Measurements from ENCODE around the gene SUFU. TPM values are rescaled to one million over a fixed set of nuclear protein-coding genes. Genes with fewer than 3 reads are reported as not detected.

SUFU gene
- total and polyA plus RNA-seq, 2 experiments from 2014 or later = 2.8 to 5.6 TPM

DNA sequence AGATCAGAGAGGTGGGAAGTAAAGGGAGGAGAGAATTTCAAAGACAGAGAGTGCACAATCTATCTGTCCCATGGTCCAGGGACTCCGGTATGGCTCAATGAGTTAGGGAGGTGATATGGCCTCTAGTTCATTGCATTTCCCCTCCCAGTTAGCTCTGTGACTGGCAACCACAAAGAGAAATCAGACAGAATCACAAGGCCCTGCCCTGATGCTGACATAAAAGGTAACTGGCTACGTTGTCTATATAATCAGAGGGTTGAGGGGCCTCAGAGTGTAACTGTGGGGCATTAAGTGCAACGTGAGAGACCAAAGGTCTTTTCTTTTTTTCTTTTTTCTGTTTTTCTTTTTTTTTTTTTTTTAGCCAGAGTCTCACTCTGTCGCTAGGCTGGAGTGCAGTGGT, 45.1 kb upstream of the SUFU start:
- H3K27me3 Mint-ChIP-seq (ENCODE audit: insufficient read depth, low read depth, poor library complexity) = peaks cover 30% of the 10 kb centered on the region
- no peak for ATAC-seq
- Histone ChIP-seq H3K27ac (ENCODE audit: low read depth) (no peak overlapping the region), H3K27me3 (ENCODE audit: insufficient read depth) (peaks cover 5% of the 10 kb centered on the region; the same call in 1 of the 2 replicates), H3F3A (replicated peaks; ENCODE audit: low read depth) (peaks cover 32% of the 10 kb centered on the region; the same call in 1 of the 2 replicates), H3K9me2 (ENCODE audit: insufficient read depth) (no peaks in the 10 kb centered on the region), H2AFZ (no peak overlapping the region), H4K20me1 (replicated peaks; ENCODE audit: insufficient read depth) (no peaks in the 10 kb centered on the region; the same call in 1 of the 2 replicates), H3K79me2 (replicated peaks; ENCODE audit: insufficient read depth) (peaks cover 14% of the 10 kb centered on the region), H3K36me3 (ENCODE audit: insufficient read depth) (peaks cover 8% of the 10 kb centered on the region; the same call in 1 of the 2 replicates), H3K4me1 (ENCODE audit: insufficient read depth) (peaks cover 50% of the 10 kb centered on the region), H3K4me2 (no peak overlapping the region), H3K4me3 (no peak overlapping the region)
- no peak overlapping the region for H3K27ac Mint-ChIP-seq
- TF ChIP-seq, protein P1, sequence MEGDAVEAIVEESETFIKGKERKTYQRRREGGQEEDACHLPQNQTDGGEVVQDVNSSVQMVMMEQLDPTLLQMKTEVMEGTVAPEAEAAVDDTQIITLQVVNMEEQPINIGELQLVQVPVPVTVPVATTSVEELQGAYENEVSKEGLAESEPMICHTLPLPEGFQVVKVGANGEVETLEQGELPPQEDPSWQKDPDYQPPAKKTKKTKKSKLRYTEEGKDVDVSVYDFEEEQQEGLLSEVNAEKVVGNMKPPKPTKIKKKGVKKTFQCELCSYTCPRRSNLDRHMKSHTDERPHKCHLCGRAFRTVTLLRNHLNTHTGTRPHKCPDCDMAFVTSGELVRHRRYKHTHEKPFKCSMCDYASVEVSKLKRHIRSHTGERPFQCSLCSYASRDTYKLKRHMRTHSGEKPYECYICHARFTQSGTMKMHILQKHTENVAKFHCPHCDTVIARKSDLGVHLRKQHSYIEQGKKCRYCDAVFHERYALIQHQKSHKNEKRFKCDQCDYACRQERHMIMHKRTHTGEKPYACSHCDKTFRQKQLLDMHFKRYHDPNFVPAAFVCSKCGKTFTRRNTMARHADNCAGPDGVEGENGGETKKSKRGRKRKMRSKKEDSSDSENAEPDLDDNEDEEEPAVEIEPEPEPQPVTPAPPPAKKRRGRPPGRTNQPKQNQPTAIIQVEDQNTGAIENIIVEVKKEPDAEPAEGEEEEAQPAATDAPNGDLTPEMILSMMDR (conservative IDR thresholded peaks at IDR 0.05; ENCODE audit: low read depth in 2 of 2) = no peak
- TF ChIP-seq JUNB (IDR thresholded peaks at IDR 0.05; ENCODE audit: unreplicated experiment) = no peak
- TF ChIP-seq, protein P2, sequence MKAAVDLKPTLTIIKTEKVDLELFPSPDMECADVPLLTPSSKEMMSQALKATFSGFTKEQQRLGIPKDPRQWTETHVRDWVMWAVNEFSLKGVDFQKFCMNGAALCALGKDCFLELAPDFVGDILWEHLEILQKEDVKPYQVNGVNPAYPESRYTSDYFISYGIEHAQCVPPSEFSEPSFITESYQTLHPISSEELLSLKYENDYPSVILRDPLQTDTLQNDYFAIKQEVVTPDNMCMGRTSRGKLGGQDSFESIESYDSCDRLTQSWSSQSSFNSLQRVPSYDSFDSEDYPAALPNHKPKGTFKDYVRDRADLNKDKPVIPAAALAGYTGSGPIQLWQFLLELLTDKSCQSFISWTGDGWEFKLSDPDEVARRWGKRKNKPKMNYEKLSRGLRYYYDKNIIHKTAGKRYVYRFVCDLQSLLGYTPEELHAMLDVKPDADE (IDR thresholded peaks at IDR 0.05) = no peak
- no peak for TF ChIP-seq STAT1 (IDR thresholded peaks at IDR 0.05; ENCODE audit: unreplicated experiment)
- TF ChIP-seq CREB1 (CRISPR knock-in tag; IDR thresholded peaks at IDR 0.05; ENCODE audit: low read depth) = no peak
- TF ChIP-seq ZNF331 (CRISPR knock-in tag; IDR thresholded peaks at IDR 0.05; ENCODE audit: low read depth) = no peak
- TF ChIP-seq, protein P3, sequence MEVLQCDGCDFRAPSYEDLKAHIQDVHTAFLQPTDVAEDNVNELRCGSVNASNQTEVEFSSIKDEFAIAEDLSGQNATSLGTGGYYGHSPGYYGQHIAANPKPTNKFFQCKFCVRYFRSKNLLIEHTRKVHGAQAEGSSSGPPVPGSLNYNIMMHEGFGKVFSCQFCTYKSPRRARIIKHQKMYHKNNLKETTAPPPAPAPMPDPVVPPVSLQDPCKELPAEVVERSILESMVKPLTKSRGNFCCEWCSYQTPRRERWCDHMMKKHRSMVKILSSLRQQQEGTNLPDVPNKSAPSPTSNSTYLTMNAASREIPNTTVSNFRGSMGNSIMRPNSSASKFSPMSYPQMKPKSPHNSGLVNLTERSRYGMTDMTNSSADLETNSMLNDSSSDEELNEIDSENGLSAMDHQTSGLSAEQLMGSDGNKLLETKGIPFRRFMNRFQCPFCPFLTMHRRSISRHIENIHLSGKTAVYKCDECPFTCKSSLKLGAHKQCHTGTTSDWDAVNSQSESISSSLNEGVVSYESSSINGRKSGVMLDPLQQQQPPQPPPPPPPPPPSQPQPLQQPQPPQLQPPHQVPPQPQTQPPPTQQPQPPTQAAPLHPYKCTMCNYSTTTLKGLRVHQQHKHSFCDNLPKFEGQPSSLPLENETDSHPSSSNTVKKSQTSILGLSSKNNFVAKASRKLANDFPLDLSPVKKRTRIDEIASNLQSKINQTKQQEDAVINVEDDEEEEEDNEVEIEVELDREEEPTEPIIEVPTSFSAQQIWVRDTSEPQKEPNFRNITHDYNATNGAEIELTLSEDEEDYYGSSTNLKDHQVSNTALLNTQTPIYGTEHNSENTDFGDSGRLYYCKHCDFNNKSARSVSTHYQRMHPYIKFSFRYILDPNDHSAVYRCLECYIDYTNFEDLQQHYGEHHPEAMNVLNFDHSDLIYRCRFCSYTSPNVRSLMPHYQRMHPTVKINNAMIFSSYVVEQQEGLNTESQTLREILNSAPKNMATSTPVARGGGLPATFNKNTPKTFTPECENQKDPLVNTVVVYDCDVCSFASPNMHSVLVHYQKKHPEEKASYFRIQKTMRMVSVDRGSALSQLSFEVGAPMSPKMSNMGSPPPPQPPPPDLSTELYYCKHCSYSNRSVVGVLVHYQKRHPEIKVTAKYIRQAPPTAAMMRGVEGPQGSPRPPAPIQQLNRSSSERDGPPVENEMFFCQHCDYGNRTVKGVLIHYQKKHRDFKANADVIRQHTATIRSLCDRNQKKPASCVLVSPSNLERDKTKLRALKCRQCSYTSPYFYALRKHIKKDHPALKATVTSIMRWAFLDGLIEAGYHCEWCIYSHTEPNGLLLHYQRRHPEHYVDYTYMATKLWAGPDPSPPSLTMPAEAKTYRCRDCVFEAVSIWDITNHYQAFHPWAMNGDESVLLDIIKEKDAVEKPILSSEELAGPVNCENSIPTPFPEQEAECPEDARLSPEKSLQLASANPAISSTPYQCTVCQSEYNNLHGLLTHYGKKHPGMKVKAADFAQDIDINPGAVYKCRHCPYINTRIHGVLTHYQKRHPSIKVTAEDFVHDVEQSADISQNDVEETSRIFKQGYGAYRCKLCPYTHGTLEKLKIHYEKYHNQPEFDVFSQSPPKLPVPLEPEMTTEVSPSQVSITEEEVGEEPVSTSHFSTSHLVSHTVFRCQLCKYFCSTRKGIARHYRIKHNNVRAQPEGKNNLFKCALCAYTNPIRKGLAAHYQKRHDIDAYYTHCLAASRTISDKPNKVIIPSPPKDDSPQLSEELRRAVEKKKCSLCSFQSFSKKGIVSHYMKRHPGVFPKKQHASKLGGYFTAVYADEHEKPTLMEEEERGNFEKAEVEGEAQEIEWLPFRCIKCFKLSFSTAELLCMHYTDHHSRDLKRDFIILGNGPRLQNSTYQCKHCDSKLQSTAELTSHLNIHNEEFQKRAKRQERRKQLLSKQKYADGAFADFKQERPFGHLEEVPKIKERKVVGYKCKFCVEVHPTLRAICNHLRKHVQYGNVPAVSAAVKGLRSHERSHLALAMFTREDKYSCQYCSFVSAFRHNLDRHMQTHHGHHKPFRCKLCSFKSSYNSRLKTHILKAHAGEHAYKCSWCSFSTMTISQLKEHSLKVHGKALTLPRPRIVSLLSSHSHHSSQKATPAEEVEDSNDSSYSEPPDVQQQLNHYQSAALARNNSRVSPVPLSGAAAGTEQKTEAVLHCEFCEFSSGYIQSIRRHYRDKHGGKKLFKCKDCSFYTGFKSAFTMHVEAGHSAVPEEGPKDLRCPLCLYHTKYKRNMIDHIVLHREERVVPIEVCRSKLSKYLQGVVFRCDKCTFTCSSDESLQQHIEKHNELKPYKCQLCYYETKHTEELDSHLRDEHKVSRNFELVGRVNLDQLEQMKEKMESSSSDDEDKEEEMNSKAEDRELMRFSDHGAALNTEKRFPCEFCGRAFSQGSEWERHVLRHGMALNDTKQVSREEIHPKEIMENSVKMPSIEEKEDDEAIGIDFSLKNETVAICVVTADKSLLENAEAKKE (CRISPR knock-in tag; IDR thresholded peaks at IDR 0.05) = no peak
- TF ChIP-seq, protein P4, sequence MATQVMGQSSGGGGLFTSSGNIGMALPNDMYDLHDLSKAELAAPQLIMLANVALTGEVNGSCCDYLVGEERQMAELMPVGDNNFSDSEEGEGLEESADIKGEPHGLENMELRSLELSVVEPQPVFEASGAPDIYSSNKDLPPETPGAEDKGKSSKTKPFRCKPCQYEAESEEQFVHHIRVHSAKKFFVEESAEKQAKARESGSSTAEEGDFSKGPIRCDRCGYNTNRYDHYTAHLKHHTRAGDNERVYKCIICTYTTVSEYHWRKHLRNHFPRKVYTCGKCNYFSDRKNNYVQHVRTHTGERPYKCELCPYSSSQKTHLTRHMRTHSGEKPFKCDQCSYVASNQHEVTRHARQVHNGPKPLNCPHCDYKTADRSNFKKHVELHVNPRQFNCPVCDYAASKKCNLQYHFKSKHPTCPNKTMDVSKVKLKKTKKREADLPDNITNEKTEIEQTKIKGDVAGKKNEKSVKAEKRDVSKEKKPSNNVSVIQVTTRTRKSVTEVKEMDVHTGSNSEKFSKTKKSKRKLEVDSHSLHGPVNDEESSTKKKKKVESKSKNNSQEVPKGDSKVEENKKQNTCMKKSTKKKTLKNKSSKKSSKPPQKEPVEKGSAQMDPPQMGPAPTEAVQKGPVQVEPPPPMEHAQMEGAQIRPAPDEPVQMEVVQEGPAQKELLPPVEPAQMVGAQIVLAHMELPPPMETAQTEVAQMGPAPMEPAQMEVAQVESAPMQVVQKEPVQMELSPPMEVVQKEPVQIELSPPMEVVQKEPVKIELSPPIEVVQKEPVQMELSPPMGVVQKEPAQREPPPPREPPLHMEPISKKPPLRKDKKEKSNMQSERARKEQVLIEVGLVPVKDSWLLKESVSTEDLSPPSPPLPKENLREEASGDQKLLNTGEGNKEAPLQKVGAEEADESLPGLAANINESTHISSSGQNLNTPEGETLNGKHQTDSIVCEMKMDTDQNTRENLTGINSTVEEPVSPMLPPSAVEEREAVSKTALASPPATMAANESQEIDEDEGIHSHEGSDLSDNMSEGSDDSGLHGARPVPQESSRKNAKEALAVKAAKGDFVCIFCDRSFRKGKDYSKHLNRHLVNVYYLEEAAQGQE (IDR thresholded peaks at IDR 0.05; ENCODE audit: unreplicated experiment) = no peak
- TF ChIP-seq POLR2AphosphoS5 (IDR thresholded peaks at IDR 0.05; ENCODE audit: low read depth) = no peak
- TF ChIP-seq ZNF114 (CRISPR knock-in tag; IDR thresholded peaks at IDR 0.05) = no peak
- TF ChIP-seq EZH2phosphoT487 (IDR thresholded peaks at IDR 0.05; ENCODE audit: unreplicated experiment) = no peak
- no peak for TF ChIP-seq NANOG (IDR thresholded peaks at IDR 0.05; ENCODE audit: borderline replicate concordance)
- no peak for TF ChIP-seq EZH2 (IDR thresholded peaks at IDR 0.05; ENCODE audit: low read depth, unreplicated experiment)
- no peak overlapping the region; the same call in 2 of the 3 replicates for H3K4me3 Mint-ChIP-seq
- H3K9me3 Mint-ChIP-seq = no peaks in the 10 kb centered on the region
- peaks cover 59% of the 10 kb centered on the region for H3K4me1 Mint-ChIP-seq
- DNase-seq (ENCODE audit: low spot score) = no peak
- peaks cover 18% of the 10 kb centered on the region for H3K36me3 Mint-ChIP-seq (ENCODE audit: low read depth)
